HG03039 (cell line): ENCODE data around the gene CFL1.
"Not testable (repeated sequence)": the region's sequence is repeated elsewhere in the genome, so short reads cannot be mapped to it uniquely, and the experiment has no call there.

Experiments used
- ATAC-seq: cut with Tn5 transposase; IDR thresholded peaks from one replicate; pipeline ENCODE4 v1.9.1; 2021; ENCODE audit warnings: mild to moderate bottlenecking, moderate library complexity; ENCODE audit not compliant: unreplicated experiment

CFL1 gene

GRCh38 chr11:65859812-65860277 lies 1.9 kb upstream of the CFL1 start:
- no peak for ATAC-seq

DNA sequence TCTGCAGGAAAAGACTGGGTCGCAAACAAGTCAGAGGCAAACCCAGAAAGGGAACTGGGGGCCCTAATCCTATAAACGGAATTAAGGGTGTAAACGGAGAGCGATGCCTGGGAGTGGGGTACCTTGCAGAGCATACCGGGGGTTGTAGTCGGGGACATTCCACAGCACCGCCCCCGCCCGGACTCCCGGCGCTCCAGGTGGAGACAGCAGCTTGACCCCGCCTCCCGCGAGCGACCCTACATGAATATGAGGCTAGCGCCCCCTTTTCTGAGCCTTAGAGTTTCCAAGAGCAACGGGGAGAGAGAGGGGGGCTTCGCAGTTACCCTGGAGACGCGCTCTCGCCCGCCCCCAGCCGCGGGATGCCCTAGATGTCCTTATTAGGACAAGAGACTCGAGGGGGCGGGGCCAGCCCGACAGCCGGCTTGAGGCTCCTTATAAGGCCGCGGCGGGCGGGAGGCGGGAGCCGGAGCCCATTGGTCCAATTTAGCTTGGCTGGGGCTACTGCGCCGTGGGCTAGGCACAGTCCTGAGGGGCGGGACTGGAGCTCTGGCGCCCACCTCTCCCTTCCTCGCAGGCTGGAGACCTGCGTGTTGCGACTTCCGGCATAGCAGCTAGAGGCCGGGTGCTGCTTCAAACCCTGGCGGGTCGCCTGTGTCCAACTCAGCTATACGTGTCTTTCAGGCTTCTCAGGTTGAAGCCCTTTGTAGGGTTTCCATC lies 1.3 kb upstream of the CFL1 start:
- peak; percentile 40 for ATAC-seq

GRCh38 chr11:65858681-65859087 lies 704 bp upstream of the CFL1 start:
- no peak for ATAC-seq

DNA sequence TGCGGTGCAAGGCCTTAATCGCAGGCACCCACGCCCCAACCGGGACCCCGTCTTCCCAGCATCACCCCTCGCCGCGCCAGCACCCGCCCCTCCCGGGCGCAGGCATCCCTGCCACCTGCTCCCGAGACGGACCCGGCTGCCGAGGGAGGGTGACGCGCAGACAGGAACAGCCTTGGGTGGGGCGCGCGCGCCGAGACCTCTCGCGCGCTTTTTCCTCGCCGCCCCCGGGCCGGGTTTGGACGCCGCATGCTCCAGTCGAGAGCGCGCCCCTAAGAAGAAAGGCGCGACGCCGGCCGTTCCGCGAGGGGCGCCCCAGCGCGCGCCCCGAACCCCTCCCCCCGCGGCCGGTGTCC lies 504 bp downstream of the CFL1 start:
- ATAC-seq = peak; percentile 1

GRCh38 chr11:65856689-65857499 lies 1.1 kb downstream of the CFL1 start:
- ATAC-seq = peak; percentile 23

GRCh38 chr11:65855927-65856363 lies 2.0 kb downstream of the CFL1 start:
- no peak for ATAC-seq

DNA sequence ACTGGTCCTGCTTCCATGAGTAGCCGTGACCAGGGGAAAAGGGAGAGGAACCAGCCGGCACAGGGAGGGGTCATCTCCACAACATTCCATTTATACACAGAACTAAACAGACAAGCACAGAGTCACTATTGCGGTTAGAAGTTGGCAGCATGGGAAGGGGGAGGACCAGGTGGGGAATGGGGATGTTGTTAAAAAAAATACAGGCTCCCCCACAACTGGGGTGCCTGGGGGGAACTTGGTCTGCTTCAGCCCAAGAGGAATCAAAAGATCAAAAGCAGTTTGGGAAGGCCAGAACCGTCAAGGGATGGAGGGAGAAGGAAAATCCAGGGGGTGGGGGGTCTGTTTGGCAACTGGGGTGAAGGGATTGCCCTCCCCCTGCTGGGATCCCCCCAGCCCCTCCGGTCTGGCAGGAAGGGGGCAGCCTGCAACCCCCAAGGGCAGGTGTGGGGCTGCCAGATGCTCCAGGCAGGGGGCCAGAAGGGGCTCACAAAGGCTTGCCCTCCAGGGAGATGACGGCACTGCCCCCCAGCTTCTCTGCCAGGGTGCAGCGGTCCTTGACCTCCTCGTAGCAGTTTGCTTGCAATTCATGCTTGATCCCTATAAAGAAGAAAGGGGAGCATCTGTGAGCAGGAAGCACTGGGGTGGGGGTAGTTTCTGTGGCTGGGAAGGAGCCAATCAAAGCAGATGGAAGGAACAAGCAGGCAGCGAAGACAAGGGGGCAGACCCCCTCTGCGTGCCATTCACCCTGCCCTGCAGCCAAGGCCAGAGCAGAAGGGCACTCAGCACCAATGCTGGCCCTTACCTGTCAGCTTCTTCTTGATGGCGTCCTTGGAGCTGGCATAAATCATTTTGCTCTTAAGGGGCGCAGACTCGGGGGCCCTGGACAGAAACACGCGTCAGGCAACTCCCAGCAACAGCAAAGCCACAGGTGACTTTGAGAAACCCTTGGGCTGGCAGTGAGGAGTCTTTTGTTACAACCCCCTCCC lies 2.8 kb downstream of the CFL1 start:
- ATAC-seq = no peak

GRCh38 chr11:65854161-65854592 lies 3.8 kb downstream of the CFL1 start:
- no peak for ATAC-seq

DNA sequence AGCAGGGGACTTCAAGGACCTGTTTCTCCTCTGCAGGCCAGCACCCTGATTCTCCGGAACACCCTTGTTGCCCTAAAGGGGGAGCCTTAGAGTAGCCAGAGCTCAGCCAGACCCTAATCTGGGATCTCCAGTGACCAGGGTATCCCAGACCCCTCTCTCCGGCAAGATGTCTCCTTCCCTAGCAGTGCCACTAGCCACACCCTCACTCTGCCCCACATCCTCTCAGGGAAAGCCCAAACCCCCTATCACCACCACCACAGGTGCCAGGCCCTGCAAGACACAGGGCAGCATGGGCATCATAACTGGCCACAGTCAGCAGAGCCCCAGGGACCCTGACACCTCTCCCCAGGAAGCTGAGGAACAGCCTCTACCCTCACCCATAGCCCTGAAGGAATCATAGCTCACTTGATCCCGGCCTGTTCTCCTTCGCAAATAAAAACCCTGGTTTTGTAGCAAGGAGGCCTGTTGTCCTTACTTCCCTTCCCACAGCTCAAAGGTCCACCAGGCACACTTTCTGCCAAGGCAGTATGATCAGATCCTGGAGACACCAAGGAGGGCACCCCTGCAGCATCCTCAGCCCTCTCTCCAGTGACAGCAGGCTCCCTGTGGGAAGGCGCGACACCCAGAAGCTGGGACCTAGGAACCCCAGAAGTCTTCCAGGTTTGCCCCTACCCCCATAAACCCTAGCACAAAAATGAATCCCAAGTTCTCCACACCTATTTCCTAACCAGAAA lies 4.6 kb downstream of the CFL1 start:
- no peak for ATAC-seq

DNA sequence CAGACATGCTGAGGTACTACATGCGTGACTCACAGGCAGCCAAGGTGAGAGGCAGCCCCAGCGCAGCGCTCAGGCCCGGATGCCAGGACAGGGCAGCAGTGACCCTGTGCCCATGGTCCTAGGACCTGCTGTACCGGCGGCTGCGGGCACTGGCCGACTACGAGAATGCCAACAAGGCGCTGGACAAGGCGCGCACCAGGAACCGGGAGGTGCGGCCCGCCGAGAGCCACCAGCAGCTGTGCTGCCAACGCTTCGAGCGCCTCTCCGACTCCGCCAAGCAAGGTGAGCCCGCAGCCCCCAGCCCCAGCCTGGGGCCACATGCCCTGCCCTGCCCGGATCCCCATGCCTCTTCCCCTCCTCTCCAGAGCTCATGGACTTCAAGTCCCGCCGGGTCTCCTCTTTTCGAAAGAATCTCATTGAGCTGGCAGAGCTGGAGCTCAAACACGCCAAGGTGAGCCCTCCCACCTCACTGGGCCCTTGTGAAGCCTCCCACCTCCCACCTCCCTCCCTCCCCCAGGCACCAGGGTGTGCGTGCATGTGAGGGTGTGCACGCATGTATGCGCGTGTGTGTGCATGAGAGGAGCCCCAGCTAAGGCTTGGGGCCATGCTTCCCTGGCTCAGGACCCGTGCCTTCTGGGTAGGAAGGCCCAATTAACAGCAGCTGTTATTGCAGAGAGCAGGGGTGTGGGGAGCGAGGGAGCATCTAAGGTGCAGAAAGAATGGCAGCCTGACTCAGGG lies 5.3 kb downstream of the CFL1 start:
- ATAC-seq = no peak

- no peak for ATAC-seq
Measured at GRCh38 chr11:65851811-65852507, 6.0 kb downstream of the CFL1 start.

DNA sequence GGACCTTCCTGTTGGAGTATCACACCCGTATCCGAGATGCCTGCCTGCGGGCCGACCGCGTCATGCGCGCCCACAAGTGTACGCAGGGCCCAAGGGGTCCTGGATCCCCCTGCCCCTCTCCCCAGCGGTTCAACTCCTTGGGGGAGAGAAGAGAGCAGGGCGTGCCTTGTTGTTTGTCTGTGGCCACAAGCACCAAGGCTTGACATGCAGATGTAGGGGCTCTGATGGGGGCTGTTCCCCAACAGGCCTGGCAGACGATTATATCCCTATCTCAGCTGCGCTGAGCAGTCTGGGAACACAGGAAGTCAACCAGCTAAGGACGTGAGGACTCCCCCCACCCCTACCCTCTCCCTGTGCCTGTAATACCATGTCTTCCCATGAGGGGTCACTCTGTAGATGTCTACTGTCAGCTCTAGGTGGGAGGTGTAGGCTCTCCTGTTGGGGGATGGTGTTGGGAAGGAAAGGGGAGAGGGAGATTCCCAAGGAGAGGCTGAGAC lies 6.8 kb downstream of the CFL1 start:
- ATAC-seq = no peak

DNA sequence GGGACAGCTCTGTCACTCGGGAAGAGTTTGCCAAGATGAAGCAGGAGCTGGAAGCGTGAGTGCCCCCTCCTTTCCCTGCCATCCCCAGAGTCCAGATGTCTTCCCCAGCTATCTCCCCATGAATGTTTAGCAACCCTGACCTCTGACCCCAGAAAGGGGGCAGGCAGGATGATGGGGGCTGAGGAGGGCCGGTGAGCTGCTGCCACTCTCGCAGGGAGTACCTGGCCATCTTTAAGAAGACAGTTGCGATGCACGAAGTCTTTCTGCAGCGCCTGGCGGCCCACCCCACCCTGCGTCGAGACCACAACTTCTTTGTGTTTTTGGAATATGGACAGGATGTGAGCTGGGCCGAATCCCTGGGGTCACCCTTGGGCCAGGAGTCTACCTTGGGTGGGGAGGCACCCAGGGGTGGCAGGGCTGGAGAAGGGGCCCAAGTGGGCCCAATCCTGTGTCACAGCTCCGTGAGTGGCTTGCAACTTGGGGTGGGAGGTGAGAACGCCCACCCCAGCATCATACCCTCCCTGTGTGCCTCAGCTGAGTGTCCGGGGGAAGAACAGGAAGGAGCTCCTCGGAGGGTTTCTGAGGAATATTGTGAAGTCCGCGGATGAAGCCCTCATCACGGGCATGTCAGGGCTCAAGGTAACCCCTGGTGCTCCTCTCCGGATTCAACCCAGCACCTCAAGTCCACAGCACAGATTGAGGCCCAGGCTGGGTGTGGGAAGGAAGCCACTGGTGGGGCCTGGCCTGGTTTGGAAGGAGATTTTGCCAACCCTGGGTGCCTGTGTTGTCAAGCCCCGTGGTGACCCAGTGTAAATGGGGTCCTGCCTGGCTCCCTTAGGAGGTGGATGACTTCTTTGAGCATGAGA lies 7.5 kb downstream of the CFL1 start:
- no peak for ATAC-seq

- no peak for ATAC-seq
Measured at GRCh38 chr11:65849771-65850216, 8.2 kb downstream of the CFL1 start.

GRCh38 chr11:65849366-65849765 lies 8.6 kb downstream of the CFL1 start:
- ATAC-seq = no peak

GRCh38 chr11:65848693-65849092 lies 9.3 kb downstream of the CFL1 start:
- ATAC-seq = not testable (repeated sequence)

GRCh38 chr11:65847746-65848145 lies 10.2 kb downstream of the CFL1 start:
- ATAC-seq = no peak
